Liver (tissue), 9 donors: ENCODE measurements around the gene GJB5. TPM values are rescaled to one million over a fixed set of nuclear protein-coding genes. Genes with fewer than 3 reads are reported as not detected.

ENCODE experiments used
- DNase-seq: peaks from one replicate; pipeline ENCODE4 v3.0.0-alpha.2; 2017; ENCODE audit warnings: low spot score
- H3K27ac ChIP-seq, 2 donors: one replicate each; pipeline ENCODE4 v1.7.0; 2013; ENCODE audit warnings: inconsistent platforms in 2 of 2, low read length in 2 of 2, control low read depth in 1 of 2, low read depth in 1 of 2, mild to moderate bottlenecking in 1 of 2
- H3K27me3 ChIP-seq, 4 donors: one replicate each; pipeline versions ENCODE4 v1.6.1 to v1.7.0; 2013; ENCODE audit warnings: low read length in 3 of 4, inconsistent platforms in 1 of 4, mild to moderate bottlenecking in 1 of 4, moderate library complexity in 1 of 4; ENCODE audit not compliant: control insufficient read depth in 4 of 4, insufficient read depth in 4 of 4
- H3K36me3 ChIP-seq, 4 donors: one replicate each; pipeline versions ENCODE4 v1.6.1 to v1.7.0; 2013; ENCODE audit warnings: low read length in 3 of 4, mild to moderate bottlenecking in 3 of 4, low read depth in 1 of 4, moderate library complexity in 1 of 4; ENCODE audit not compliant: control insufficient read depth in 4 of 4, insufficient read depth in 3 of 4
- H3K4me1 ChIP-seq, 4 donors: one replicate each; pipeline versions ENCODE4 v1.6.1 to v1.7.0; 2013; ENCODE audit warnings: low read length in 3 of 4, mild to moderate bottlenecking in 3 of 4, moderate library complexity in 1 of 4; ENCODE audit not compliant: control insufficient read depth in 4 of 4, insufficient read depth in 4 of 4
- H3K4me3 ChIP-seq, 3 donors: one replicate each; pipeline versions ENCODE4 v1.6.1 to v1.7.0; 2013; ENCODE audit warnings: low read length in 3 of 3, control low read depth in 1 of 3, low read depth in 1 of 3, mild to moderate bottlenecking in 1 of 3
- H3K9ac ChIP-seq, 2 donors: one replicate each; pipeline ENCODE4 v1.7.0; 2013; ENCODE audit warnings: low read length in 2 of 2, mild to moderate bottlenecking in 2 of 2, moderate library complexity in 2 of 2, control low read depth in 1 of 2, low read depth in 1 of 2
- H3K9me3 ChIP-seq, 4 donors: one replicate each; pipeline versions ENCODE4 v1.6.1 to v1.7.0; 2013; ENCODE audit warnings: low read length in 3 of 4; ENCODE audit not compliant: control insufficient read depth in 4 of 4
- EGR1 ChIP-seq, 2 donors: IDR thresholded peaks; 2 replicates each; pipeline ENCODE4 v1.6.1; 2016 to 2018; ENCODE audit warnings: antibody characterized with exemption in 2 of 2, low read depth in 2 of 2
- FOXA1 ChIP-seq: IDR thresholded peaks from 2 replicates; pipeline ENCODE4 v1.6.1; 2016; ENCODE audit warnings: antibody characterized with exemption
- FOXA2 ChIP-seq: IDR thresholded peaks from 2 replicates; pipeline ENCODE4 v1.6.1; 2016; ENCODE audit warnings: antibody characterized with exemption
- GABPA ChIP-seq, 2 donors: IDR thresholded peaks in 1 of 2; conservative IDR thresholded peaks in 1 of 2; 2 replicates each; pipeline ENCODE4 v1.6.1; 2016; ENCODE audit warnings: antibody characterized with exemption in 2 of 2, mild to moderate bottlenecking in 1 of 2, moderate library complexity in 1 of 2
- HNF4A ChIP-seq, 2 donors: conservative IDR thresholded peaks; 2 replicates each; pipeline ENCODE4 v1.6.1; 2016; ENCODE audit warnings: antibody characterized with exemption in 2 of 2, mild to moderate bottlenecking in 2 of 2
- HNF4G ChIP-seq: IDR thresholded peaks from 2 replicates; pipeline ENCODE4 v1.6.1; 2016; ENCODE audit warnings: antibody characterized with exemption
- JUND ChIP-seq, 2 donors: IDR thresholded peaks; 2 replicates each; pipeline ENCODE4 v1.6.1; 2016; ENCODE audit warnings: antibody characterized with exemption in 2 of 2
- NR2F2 ChIP-seq: IDR thresholded peaks from 2 replicates; pipeline ENCODE4 v1.6.1; 2016; ENCODE audit warnings: antibody characterized with exemption
- RAD21 ChIP-seq, 2 donors: IDR thresholded peaks; 2 replicates each; pipeline ENCODE4 v1.6.1; 2016; ENCODE audit warnings: antibody characterized with exemption in 2 of 2, mild to moderate bottlenecking in 2 of 2
- RXRA ChIP-seq, 2 donors: IDR thresholded peaks; 2 replicates each; pipeline ENCODE4 v1.6.1; 2017 to 2018; ENCODE audit warnings: antibody characterized with exemption in 2 of 2, mild to moderate bottlenecking in 1 of 2
- SP1 ChIP-seq: IDR thresholded peaks from 2 replicates; pipeline ENCODE4 v1.6.1; 2018; ENCODE audit warnings: antibody characterized with exemption, mild to moderate bottlenecking
- TAF1 ChIP-seq: conservative IDR thresholded peaks from 2 replicates; pipeline ENCODE4 v1.6.1; 2016; ENCODE audit warnings: antibody characterized with exemption, mild to moderate bottlenecking
- YY1 ChIP-seq: IDR thresholded peaks from 2 replicates; pipeline ENCODE4 v1.6.1; 2016; ENCODE audit warnings: antibody characterized with exemption, mild to moderate bottlenecking
- WGBS: extraction: QIAGEN DNeasy Blood & Tissue Kit; methylation state at CpG from one replicate; pipeline ENCODE4 v1.1.7; 2013; 5-methylcytosine and 5-hydroxymethylcytosine counted together
- polyA plus RNA-seq, 2 donors: library from polyadenylated mRNA; stranded (reverse) in 1 of 2; unstranded in 1 of 2; fragments of 200-250 nt in 1 of 2; fragments of >200 nt in 1 of 2; fragmentation: Nextera tagmentation in 1 of 2; extraction: Ambion mirVana in 1 of 2; gene quantifications; one replicate each; pipeline versions ENCODE4 v1.2.1 to v1.2.3, GENCODE V29; 2013 to 2015
- total RNA-seq, 2 donors: library from RNA; depleted of rRNA; stranded (reverse); fragments of >200 nt; gene quantifications; one replicate each; pipeline ENCODE4 v1.2.3, GENCODE V29; 2014
- TF ChIP-seq, protein P1 (sequence below): fragments of 150-350 bp; IDR thresholded peaks from 2 replicates; pipeline ENCODE4 v1.5.1; 2017; ENCODE audit warnings: improper control_type of control experiment, low read depth, low read length; ENCODE audit not compliant: missing input control
- TF ChIP-seq, protein P2 (sequence below): IDR thresholded peaks from 2 replicates; pipeline ENCODE4 v1.6.1; 2016; ENCODE audit warnings: antibody characterized with exemption
- TF ChIP-seq, protein P3 (sequence below): IDR thresholded peaks from 2 replicates; pipeline ENCODE4 v1.6.1; 2016; ENCODE audit warnings: antibody characterized with exemption, mild to moderate bottlenecking
- TF ChIP-seq, protein P4 (sequence below): IDR thresholded peaks from 2 replicates; pipeline ENCODE4 v1.6.1; 2016; ENCODE audit warnings: antibody characterized with exemption
- TF ChIP-seq, protein P5 (sequence below): IDR thresholded peaks from 2 replicates; pipeline ENCODE4 v1.6.1; 2016; ENCODE audit warnings: antibody characterized with exemption
- donor health status: healthy.
- donor health status: healthy.
- donor health status: healthy.
- donor health status: healthy.
- donor health status: healthy.

GJB5 gene
- total and polyA plus RNA-seq, 4 donors, result not detected

- TF ChIP-seq, protein P1, sequence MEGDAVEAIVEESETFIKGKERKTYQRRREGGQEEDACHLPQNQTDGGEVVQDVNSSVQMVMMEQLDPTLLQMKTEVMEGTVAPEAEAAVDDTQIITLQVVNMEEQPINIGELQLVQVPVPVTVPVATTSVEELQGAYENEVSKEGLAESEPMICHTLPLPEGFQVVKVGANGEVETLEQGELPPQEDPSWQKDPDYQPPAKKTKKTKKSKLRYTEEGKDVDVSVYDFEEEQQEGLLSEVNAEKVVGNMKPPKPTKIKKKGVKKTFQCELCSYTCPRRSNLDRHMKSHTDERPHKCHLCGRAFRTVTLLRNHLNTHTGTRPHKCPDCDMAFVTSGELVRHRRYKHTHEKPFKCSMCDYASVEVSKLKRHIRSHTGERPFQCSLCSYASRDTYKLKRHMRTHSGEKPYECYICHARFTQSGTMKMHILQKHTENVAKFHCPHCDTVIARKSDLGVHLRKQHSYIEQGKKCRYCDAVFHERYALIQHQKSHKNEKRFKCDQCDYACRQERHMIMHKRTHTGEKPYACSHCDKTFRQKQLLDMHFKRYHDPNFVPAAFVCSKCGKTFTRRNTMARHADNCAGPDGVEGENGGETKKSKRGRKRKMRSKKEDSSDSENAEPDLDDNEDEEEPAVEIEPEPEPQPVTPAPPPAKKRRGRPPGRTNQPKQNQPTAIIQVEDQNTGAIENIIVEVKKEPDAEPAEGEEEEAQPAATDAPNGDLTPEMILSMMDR, result peak; percentile 92
- TF ChIP-seq RAD21 (IDR thresholded peaks at IDR 0.05) (peak; percentile 94 to 97), JUND (IDR thresholded peaks at IDR 0.05) (no peak), GABPA (IDR thresholded peaks at IDR 0.05 in 1 of 2, conservative IDR thresholded peaks at IDR 0.05 in 1 of 2) (no peak)
- TF ChIP-seq, protein P2, sequence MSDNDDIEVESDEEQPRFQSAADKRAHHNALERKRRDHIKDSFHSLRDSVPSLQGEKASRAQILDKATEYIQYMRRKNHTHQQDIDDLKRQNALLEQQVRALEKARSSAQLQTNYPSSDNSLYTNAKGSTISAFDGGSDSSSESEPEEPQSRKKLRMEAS, result no peak
Measured at GRCh38 chr1:34786521-34787325, 31.9 kb downstream of the GJB5 start (continued).

- 61% methylated on average over 9 of the region's 9 CpGs for WGBS
- Histone ChIP-seq H3K27ac (no peak overlapping the region), H3K9me3 (no peaks in the 10 kb centered on the region), H3K9ac (no peak overlapping the region), H3K4me3 (no peak overlapping the region), H3K4me1 (peaks cover 4 to 33% (median 16%) of the 10 kb centered on the region in 4 donors), H3K27me3 (no peaks in the 10 kb centered on the region), H3K36me3 (no peaks in the 10 kb centered on the region)
- no peak for DNase-seq
- TF ChIP-seq SP1, result peak; percentile 28
- no peak for TF ChIP-seq HNF4G
- no peak for TF ChIP-seq GABPA (IDR thresholded peaks at IDR 0.05 in 1 of 2, conservative IDR thresholded peaks at IDR 0.05 in 1 of 2)
- TF ChIP-seq, protein P2, result no peak
- TF ChIP-seq YY1, result no peak
- no peak for TF ChIP-seq HNF4A (conservative IDR thresholded peaks at IDR 0.05)
- TF ChIP-seq, protein P3, sequence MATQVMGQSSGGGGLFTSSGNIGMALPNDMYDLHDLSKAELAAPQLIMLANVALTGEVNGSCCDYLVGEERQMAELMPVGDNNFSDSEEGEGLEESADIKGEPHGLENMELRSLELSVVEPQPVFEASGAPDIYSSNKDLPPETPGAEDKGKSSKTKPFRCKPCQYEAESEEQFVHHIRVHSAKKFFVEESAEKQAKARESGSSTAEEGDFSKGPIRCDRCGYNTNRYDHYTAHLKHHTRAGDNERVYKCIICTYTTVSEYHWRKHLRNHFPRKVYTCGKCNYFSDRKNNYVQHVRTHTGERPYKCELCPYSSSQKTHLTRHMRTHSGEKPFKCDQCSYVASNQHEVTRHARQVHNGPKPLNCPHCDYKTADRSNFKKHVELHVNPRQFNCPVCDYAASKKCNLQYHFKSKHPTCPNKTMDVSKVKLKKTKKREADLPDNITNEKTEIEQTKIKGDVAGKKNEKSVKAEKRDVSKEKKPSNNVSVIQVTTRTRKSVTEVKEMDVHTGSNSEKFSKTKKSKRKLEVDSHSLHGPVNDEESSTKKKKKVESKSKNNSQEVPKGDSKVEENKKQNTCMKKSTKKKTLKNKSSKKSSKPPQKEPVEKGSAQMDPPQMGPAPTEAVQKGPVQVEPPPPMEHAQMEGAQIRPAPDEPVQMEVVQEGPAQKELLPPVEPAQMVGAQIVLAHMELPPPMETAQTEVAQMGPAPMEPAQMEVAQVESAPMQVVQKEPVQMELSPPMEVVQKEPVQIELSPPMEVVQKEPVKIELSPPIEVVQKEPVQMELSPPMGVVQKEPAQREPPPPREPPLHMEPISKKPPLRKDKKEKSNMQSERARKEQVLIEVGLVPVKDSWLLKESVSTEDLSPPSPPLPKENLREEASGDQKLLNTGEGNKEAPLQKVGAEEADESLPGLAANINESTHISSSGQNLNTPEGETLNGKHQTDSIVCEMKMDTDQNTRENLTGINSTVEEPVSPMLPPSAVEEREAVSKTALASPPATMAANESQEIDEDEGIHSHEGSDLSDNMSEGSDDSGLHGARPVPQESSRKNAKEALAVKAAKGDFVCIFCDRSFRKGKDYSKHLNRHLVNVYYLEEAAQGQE, result no peak
- peak; percentile 54 to 69 for TF ChIP-seq RAD21 (IDR thresholded peaks at IDR 0.05)
- TF ChIP-seq EGR1 (IDR thresholded peaks at IDR 0.05; ENCODE audit: low read depth in 2 of 2), result no peak
- TF ChIP-seq NR2F2, result peak; percentile 66
- TF ChIP-seq, protein P4, sequence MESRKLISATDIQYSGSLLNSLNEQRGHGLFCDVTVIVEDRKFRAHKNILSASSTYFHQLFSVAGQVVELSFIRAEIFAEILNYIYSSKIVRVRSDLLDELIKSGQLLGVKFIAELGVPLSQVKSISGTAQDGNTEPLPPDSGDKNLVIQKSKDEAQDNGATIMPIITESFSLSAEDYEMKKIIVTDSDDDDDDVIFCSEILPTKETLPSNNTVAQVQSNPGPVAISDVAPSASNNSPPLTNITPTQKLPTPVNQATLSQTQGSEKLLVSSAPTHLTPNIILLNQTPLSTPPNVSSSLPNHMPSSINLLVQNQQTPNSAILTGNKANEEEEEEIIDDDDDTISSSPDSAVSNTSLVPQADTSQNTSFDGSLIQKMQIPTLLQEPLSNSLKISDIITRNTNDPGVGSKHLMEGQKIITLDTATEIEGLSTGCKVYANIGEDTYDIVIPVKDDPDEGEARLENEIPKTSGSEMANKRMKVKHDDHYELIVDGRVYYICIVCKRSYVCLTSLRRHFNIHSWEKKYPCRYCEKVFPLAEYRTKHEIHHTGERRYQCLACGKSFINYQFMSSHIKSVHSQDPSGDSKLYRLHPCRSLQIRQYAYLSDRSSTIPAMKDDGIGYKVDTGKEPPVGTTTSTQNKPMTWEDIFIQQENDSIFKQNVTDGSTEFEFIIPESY, result no peak
- TF ChIP-seq, protein P5, sequence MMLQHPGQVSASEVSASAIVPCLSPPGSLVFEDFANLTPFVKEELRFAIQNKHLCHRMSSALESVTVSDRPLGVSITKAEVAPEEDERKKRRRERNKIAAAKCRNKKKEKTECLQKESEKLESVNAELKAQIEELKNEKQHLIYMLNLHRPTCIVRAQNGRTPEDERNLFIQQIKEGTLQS, result no peak
- peak; percentile 34 to 52 for TF ChIP-seq RXRA (IDR thresholded peaks at IDR 0.05)
- TF ChIP-seq FOXA2, result no peak
- TF ChIP-seq TAF1, result no peak
- TF ChIP-seq, protein P1, result peak; percentile 20
- no peak for TF ChIP-seq FOXA1
- TF ChIP-seq JUND (IDR thresholded peaks at IDR 0.05), result no peak
Measured at GRCh38 chr1:34787461-34788420, 32.9 kb downstream of the GJB5 start.
